BJ (cell line): ENCODE results near the gene RALA. TPM values are rescaled to one million over a fixed set of nuclear protein-coding genes. Genes with fewer than 3 reads are reported as not detected.

Experiments used
- CTCF ChIA-PET: fragments of 350-600 bp; formaldehyde crosslinking; extraction: SDS; loops from one replicate; lab custom pipeline; 2021; ENCODE audit warnings: antibody characterized with exemption, inconsistent platforms; lab: Yijun Ruan, JAX
- POLR2A ChIA-PET: fragments of 300-600 bp; sonication (Branson Sonifier 250); formaldehyde crosslinking; extraction: SDS; loops from one replicate; lab custom pipeline; 2021; ENCODE audit warnings: antibody characterized with exemption; lab: Charles Lee
- DNase-seq: peaks from one replicate; pipeline ENCODE4 v3.0.0-alpha.2; 2011; ENCODE audit warnings: low read depth
- H3K27me3 ChIP-seq: 2 replicates; pipeline ENCODE4 v1.6.0; 2011; ENCODE audit warnings: low read length; ENCODE audit not compliant: control insufficient read depth, insufficient read depth
- H3K36me3 ChIP-seq: 2 replicates; pipeline ENCODE4 v1.5.1; 2011; ENCODE audit warnings: low read length; ENCODE audit not compliant: control insufficient read depth, insufficient read depth
- H3K4me3 ChIP-seq: 2 replicates; pipeline ENCODE4 v1.5.1; 2011; ENCODE audit warnings: low read depth, mild to moderate bottlenecking, control low read depth, low read length
- polyA plus RNA-seq: library from polyadenylated mRNA; depleted of rRNA; stranded (reverse); fragments of >200 nt; gene quantifications from 2 replicates; pipeline ENCODE4 v1.2.3, GENCODE V29; 2011
- TF ChIP-seq, protein P1 (sequence below): IDR thresholded peaks from 2 replicates; pipeline ENCODE4 v1.5.1; 2011; ENCODE audit warnings: low read depth, mild to moderate bottlenecking, control low read depth, inconsistent platforms, low read length, moderate library complexity; ENCODE audit not compliant: insufficient read depth

The RALA gene
- polyA plus RNA-seq, 1 experiment = 14.9 TPM

GRCh38 chr7:39642896-39643295, 19.5 kb downstream of the RALA start:
- Histone ChIP-seq H3K36me3 (no peaks in the 10 kb centered on the region; the same call in 1 of the 2 replicates), H3K27me3 (no peaks in the 10 kb centered on the region), H3K4me3 (no peak overlapping the region)
- DNase-seq = no peak
- CTCF ChIA-PET = no interaction called here
- TF ChIP-seq, protein P1, sequence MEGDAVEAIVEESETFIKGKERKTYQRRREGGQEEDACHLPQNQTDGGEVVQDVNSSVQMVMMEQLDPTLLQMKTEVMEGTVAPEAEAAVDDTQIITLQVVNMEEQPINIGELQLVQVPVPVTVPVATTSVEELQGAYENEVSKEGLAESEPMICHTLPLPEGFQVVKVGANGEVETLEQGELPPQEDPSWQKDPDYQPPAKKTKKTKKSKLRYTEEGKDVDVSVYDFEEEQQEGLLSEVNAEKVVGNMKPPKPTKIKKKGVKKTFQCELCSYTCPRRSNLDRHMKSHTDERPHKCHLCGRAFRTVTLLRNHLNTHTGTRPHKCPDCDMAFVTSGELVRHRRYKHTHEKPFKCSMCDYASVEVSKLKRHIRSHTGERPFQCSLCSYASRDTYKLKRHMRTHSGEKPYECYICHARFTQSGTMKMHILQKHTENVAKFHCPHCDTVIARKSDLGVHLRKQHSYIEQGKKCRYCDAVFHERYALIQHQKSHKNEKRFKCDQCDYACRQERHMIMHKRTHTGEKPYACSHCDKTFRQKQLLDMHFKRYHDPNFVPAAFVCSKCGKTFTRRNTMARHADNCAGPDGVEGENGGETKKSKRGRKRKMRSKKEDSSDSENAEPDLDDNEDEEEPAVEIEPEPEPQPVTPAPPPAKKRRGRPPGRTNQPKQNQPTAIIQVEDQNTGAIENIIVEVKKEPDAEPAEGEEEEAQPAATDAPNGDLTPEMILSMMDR = no peak
- POLR2A ChIA-PET = no interaction called here

GRCh38 chr7:39644170-39644569, 20.8 kb downstream of the RALA start:
- H3K36me3 ChIP-seq = no peaks in the 10 kb centered on the region; the same call in 1 of the 2 replicates
- ChIA-PET CTCF (no interaction called here), POLR2A (interaction anchor here (0.7 kb wide), 1 partner anchor 20 kb away, joined by 8 read pairs; no protein-coding TSS in a partner anchor)
- DNase-seq = no peak
- TF ChIP-seq, protein P1 = no peak
- H3K4me3 ChIP-seq = no peak overlapping the region
- no peaks in the 10 kb centered on the region for H3K27me3 ChIP-seq

DNA sequence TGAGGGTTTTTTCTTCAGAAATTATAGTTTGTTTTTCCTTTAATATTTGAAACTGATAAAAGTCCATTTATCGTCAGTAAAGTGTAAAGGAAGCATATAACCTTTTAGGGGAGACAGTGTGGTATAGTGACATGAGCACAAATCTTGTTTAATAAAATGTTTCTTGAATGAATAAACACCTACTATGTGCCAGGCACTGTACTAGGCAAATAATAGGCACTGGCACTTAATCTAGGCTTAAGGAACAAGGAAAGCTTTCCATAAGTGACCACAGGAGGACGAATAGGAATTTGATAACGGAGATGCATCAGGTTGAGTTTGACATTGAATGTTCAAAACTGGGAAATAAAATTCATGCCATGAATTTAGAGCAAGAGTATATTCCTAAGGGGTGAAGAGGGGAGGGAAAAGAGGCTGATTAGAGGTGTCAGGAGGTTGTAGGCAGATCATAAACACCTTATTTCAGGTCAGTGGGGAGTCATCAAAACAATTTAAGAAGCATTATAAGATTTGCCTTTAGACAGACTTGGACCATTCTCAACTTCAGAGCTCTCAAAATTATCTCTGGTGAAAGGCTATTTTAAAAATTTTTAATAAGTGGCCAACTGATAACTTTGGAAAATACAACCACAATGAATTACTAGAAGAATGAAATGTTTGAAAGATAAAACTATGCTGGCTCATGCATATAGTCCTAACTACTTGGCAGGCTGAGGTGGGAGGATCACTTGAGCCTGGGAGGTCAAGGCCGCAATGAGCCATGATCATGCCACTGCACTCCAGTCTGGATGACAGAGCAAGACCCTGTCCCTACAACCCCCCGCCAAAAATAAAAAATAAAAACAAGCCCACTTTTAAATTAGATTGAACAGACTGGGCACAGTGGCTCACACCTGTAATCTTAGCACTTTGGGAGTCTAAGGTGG, 22.4 kb downstream of the RALA start:
- no peak for DNase-seq
- ChIA-PET POLR2A (no interaction called here), CTCF (no interaction called here)
- no peak overlapping the region for H3K4me3 ChIP-seq
- TF ChIP-seq, protein P1 = no peak
- H3K27me3 ChIP-seq = no peaks in the 10 kb centered on the region
- no peaks in the 10 kb centered on the region; the same call in 1 of the 2 replicates for H3K36me3 ChIP-seq

GRCh38 chr7:39647816-39648215, 24.4 kb downstream of the RALA start:
- Histone ChIP-seq H3K4me3 (no peak overlapping the region), H3K27me3 (no peaks in the 10 kb centered on the region), H3K36me3 (no peaks in the 10 kb centered on the region; the same call in 1 of the 2 replicates)
- ChIA-PET CTCF (no interaction called here), POLR2A (no interaction called here)
- no peak for DNase-seq
- TF ChIP-seq, protein P1 = no peak

- TF ChIP-seq, protein P1 = no peak
- Histone ChIP-seq H3K27me3 (no peaks in the 10 kb centered on the region), H3K36me3 (no peaks in the 10 kb centered on the region; the same call in 1 of the 2 replicates), H3K4me3 (no peak overlapping the region)
- ChIA-PET CTCF (no interaction called here), POLR2A (no interaction called here)
- DNase-seq = no peak
Measured at GRCh38 chr7:39650676-39651075, 27.3 kb downstream of the RALA start.
